IMR-90 (cell line): ENCODE results near the gene BTD. TPM values are rescaled to one million over a fixed set of nuclear protein-coding genes. Genes with fewer than 3 reads are reported as not detected.

ENCODE experiments used
- ATAC-seq: fragments of 200-7000 bp; cut with Tn5 transposase; 2 replicates; pipeline ENCODE4 v1.9.1; 2020; ENCODE audit warnings: low read depth, mild to moderate bottlenecking, moderate library complexity
- BruUV-seq: library from RNA; stranded (reverse); fragments of 400-500 nt; replicated peaks from 2 replicates; lab custom pipeline; 2021; lab: Mats Ljungman, UMichigan
- CTCF ChIA-PET: fragments of 300-600 bp; formaldehyde crosslinking; extraction: SDS; loops from one replicate; lab custom pipeline; 2021; ENCODE audit warnings: antibody characterized with exemption; lab: Yijun Ruan, JAX
- POLR2A ChIA-PET: fragments of 300-600 bp; sonication (Branson Sonifier 250); formaldehyde crosslinking; loops from one replicate; lab custom pipeline; 2022; ENCODE audit warnings: antibody characterized with exemption; ENCODE audit not compliant: unreplicated experiment; lab: Charles Lee
- DNase-seq: peaks from one replicate; pipeline ENCODE4 v3.0.0; 2013
- H2AFZ ChIP-seq: replicated peaks from 2 replicates; pipeline ENCODE3; 2013; ENCODE audit warnings: low read length, mild to moderate bottlenecking; ENCODE audit not compliant: poor library complexity
- H2AK5ac ChIP-seq: 2 replicates; pipeline ENCODE4 v1.6.1; 2013; ENCODE audit warnings: low read depth, low read length, inconsistent platforms
- H2AK9ac ChIP-seq: replicated peaks from 2 replicates; pipeline ENCODE3; 2013; ENCODE audit warnings: mild to moderate bottlenecking, low read depth, low read length, moderate library complexity; ENCODE audit not compliant: poor library complexity
- H2BK120ac ChIP-seq: 2 replicates; pipeline ENCODE4 v1.6.1; 2013; ENCODE audit warnings: low read depth, low read length, inconsistent platforms
- H2BK15ac ChIP-seq: 3 replicates; pipeline ENCODE4 v1.6.1; 2013; ENCODE audit warnings: low read depth, low read length, inconsistent platforms
- H2BK20ac ChIP-seq: 2 replicates; pipeline ENCODE4 v1.6.1; 2013; ENCODE audit warnings: low read depth, mild to moderate bottlenecking, inconsistent platforms, low read length, moderate library complexity
- H2BK5ac ChIP-seq: 2 replicates; pipeline ENCODE4 v1.6.1; 2013; ENCODE audit warnings: mild to moderate bottlenecking, low read depth, low read length, inconsistent platforms; ENCODE audit not compliant: poor library complexity, severe bottlenecking
- H3K14ac ChIP-seq: replicated peaks from 2 replicates; pipeline ENCODE4 v1.6.1; 2013; ENCODE audit warnings: low read depth, low read length, inconsistent platforms
- H3K18ac ChIP-seq: 2 replicates; pipeline ENCODE4 v1.6.1; 2013; ENCODE audit warnings: low read depth, low read length, control low read depth
- H3K23ac ChIP-seq: 2 replicates; pipeline ENCODE4 v1.6.1; 2013; ENCODE audit warnings: low read depth, low read length, inconsistent platforms
- H3K27ac ChIP-seq: 2 replicates; pipeline ENCODE4 v1.5.1; 2013; ENCODE audit warnings: mild to moderate bottlenecking, control low read depth, low read length; ENCODE audit not compliant: insufficient read depth
- H3K27me3 ChIP-seq: 2 replicates; pipeline ENCODE4 v1.6.1; 2013; ENCODE audit warnings: low read length; ENCODE audit not compliant: control insufficient read depth, insufficient read depth
- H3K36me3 ChIP-seq: 2 replicates; pipeline ENCODE4 v1.6.1; 2013; ENCODE audit warnings: low read length, mixed read lengths; ENCODE audit not compliant: control insufficient read depth, insufficient read depth
- H3K4ac ChIP-seq: 2 replicates; pipeline ENCODE4 v1.6.1; 2013; ENCODE audit warnings: low read depth, low read length, inconsistent platforms
- H3K4me1 ChIP-seq: 2 replicates; pipeline ENCODE4 v1.6.1; 2013; ENCODE audit warnings: low read length, mixed read lengths; ENCODE audit not compliant: control insufficient read depth, insufficient read depth
- H3K4me2 ChIP-seq: 2 replicates; pipeline ENCODE4 v1.6.1; 2013; ENCODE audit warnings: low read depth, mild to moderate bottlenecking, control low read depth, low read length, moderate library complexity
- H3K4me3 ChIP-seq: 2 replicates; pipeline ENCODE4 v1.5.1; 2013; ENCODE audit warnings: low read depth, mild to moderate bottlenecking, control low read depth, low read length, moderate library complexity; ENCODE audit not compliant: insufficient read depth
- H3K56ac ChIP-seq: 2 replicates; pipeline ENCODE4 v1.6.1; 2013; ENCODE audit warnings: low read length, inconsistent platforms; ENCODE audit not compliant: insufficient read depth; ENCODE audit errors: extremely low read depth
- H3K79me1 ChIP-seq, 2 experiments: 2 replicates each; pipeline ENCODE4 v1.6.1; 2013; ENCODE audit warnings: low read length in 2 of 2, inconsistent platforms in 1 of 2, low read depth in 1 of 2
- H3K9ac ChIP-seq: 2 replicates; pipeline ENCODE4 v1.6.1; 2013; ENCODE audit warnings: low read depth, low read length, control low read depth
- H3K9me1 ChIP-seq: 2 replicates; pipeline ENCODE4 v1.6.1; 2013; ENCODE audit warnings: low read length, inconsistent platforms; ENCODE audit not compliant: insufficient read depth
- H3K9me3 ChIP-seq: 2 replicates; pipeline ENCODE4 v1.6.1; 2013; ENCODE audit warnings: low read length; ENCODE audit not compliant: control insufficient read depth, insufficient read depth
- H4K20me1 ChIP-seq: 2 replicates; pipeline ENCODE4 v1.6.1; 2013; ENCODE audit warnings: low read length, inconsistent platforms; ENCODE audit not compliant: insufficient read depth
- H4K5ac ChIP-seq: 2 replicates; pipeline ENCODE4 v1.6.1; 2013; ENCODE audit warnings: mild to moderate bottlenecking, low read depth, low read length, control low read depth
- H4K8ac ChIP-seq, 2 experiments: 2 replicates each; pipeline ENCODE4 v1.6.1; 2013; ENCODE audit warnings: low read depth in 2 of 2, low read length in 2 of 2, control low read depth in 1 of 2, inconsistent platforms in 1 of 2
- H4K91ac ChIP-seq: 2 replicates; pipeline ENCODE4 v1.6.1; 2013; ENCODE audit warnings: low read depth, low read length, inconsistent platforms; ENCODE audit not compliant: insufficient read depth
- BHLHE40 ChIP-seq: fragments of 150-350 bp; IDR thresholded peaks from 2 replicates; pipeline ENCODE4 v1.6.1; 2016; ENCODE audit warnings: mild to moderate bottlenecking, low read depth, low read length
- CEBPB ChIP-seq: IDR thresholded peaks from 2 replicates; pipeline ENCODE4 v1.6.1; 2012; ENCODE audit warnings: low read depth, low read length, improper control_type of control experiment
- CHD1 ChIP-seq: IDR thresholded peaks from 2 replicates; pipeline ENCODE4 v1.6.1; 2012; ENCODE audit warnings: low read depth, low read length, improper control_type of control experiment
- FOS ChIP-seq: fragments of 150-350 bp; IDR thresholded peaks from 2 replicates; pipeline ENCODE4 v1.6.1; 2016; ENCODE audit warnings: low read depth, low read length
- MAFK ChIP-seq: IDR thresholded peaks from 2 replicates; pipeline ENCODE4 v1.6.1; 2012; ENCODE audit warnings: low read depth, low read length, improper control_type of control experiment
- MAZ ChIP-seq: IDR thresholded peaks from 2 replicates; pipeline ENCODE4 v1.6.1; 2012; ENCODE audit warnings: low read depth, mild to moderate bottlenecking, low read length, improper control_type of control experiment, moderate library complexity, borderline replicate concordance
- MXI1 ChIP-seq: IDR thresholded peaks from 2 replicates; pipeline ENCODE4 v1.6.1; 2012; ENCODE audit warnings: low read depth, mild to moderate bottlenecking, low read length, moderate library complexity, borderline replicate concordance
- NFE2L2 ChIP-seq: fragments of 150-350 bp; IDR thresholded peaks from 2 replicates; pipeline ENCODE4 v1.6.1; 2016; ENCODE audit warnings: low read depth, mild to moderate bottlenecking, low read length
- POLR2A ChIP-seq: IDR thresholded peaks from 2 replicates; pipeline ENCODE4 v1.6.1; 2012; ENCODE audit warnings: mild to moderate bottlenecking, low read depth, low read length
- RAD21 ChIP-seq: IDR thresholded peaks from 2 replicates; pipeline ENCODE4 v1.6.1; 2012; ENCODE audit warnings: low read length, improper control_type of control experiment
- RCOR1 ChIP-seq: IDR thresholded peaks from 2 replicates; pipeline ENCODE4 v1.6.1; 2012; ENCODE audit warnings: mild to moderate bottlenecking, low read length, improper control_type of control experiment; ENCODE audit not compliant: insufficient replicate concordance
- RFX5 ChIP-seq: IDR thresholded peaks from 2 replicates; pipeline ENCODE4 v1.8.0; 2012; ENCODE audit warnings: low read depth, mild to moderate bottlenecking, low read length, moderate library complexity
- SMC3 ChIP-seq: fragments of 150-350 bp; IDR thresholded peaks from 2 replicates; pipeline ENCODE4 v1.6.1; 2016; ENCODE audit warnings: low read depth, mild to moderate bottlenecking, antibody characterized with exemption, low read length, moderate library complexity
- WGBS, 2 experiments: methylation state at CpG; one replicate each; pipeline versions ENCODE4 v1.1.5 to v1.1.7; 2013; ENCODE audit warnings: missing lambda C conversion rate in 2 of 2; ENCODE audit not compliant: insufficient read length in 1 of 2; ENCODE audit errors: extremely low coverage in 2 of 2; 5-methylcytosine and 5-hydroxymethylcytosine counted together
- dilution Hi-C: fragments of 300-500 bp; cut with HindIII; formaldehyde crosslinking; loops from one replicate; pipeline ENCODE4 v1.14.3; 2018; ENCODE audit warnings: low sequenced_read_pairs; ENCODE audit not compliant: unreplicated experiment
- in situ Hi-C: fragments of 300-500 bp; cut with MboI; formaldehyde crosslinking; loops from 3 replicates; pipeline ENCODE4 v1.14.3; 2019; ENCODE audit warnings: low sequenced_read_pairs, inconsistent platforms, mixed read lengths
- intact Hi-C: fragments of 100-400 bp; cut with micrococcal nuclease; formaldehyde crosslinking; loops from 2 replicates; pipeline ENCODE4 v1.10.0; 2022
- polyA plus RNA-seq, 3 experiments: library from polyadenylated mRNA; depleted of rRNA; stranded (reverse); fragments of >200 nt; gene quantifications; 2 replicates each; pipeline ENCODE4 v1.2.3, GENCODE V29; 2012; ENCODE audit warnings: low replicate concordance in 1 of 3
- total RNA-seq: library from RNA; depleted of rRNA; stranded (reverse); fragments of >200 nt; gene quantifications from 2 replicates; pipeline ENCODE4 v1.2.3, GENCODE V29; 2012
- TF ChIP-seq, protein P1 (sequence below): fragments of 150-350 bp; IDR thresholded peaks from 2 replicates; pipeline ENCODE4 v1.6.1; 2017; ENCODE audit warnings: mild to moderate bottlenecking, antibody characterized with exemption, low read length, low read depth
- TF ChIP-seq, protein P2 (sequence below): fragments of 150-350 bp; IDR thresholded peaks from 2 replicates; pipeline ENCODE4 v1.6.1; 2016; ENCODE audit warnings: low read depth, mild to moderate bottlenecking, low read length, moderate library complexity, borderline replicate concordance

The BTD gene
- total and polyA plus RNA-seq, 2 of the 4 experiments (the other 2 are of a cell fraction), result 14.8 to 21.1 TPM

DNA sequence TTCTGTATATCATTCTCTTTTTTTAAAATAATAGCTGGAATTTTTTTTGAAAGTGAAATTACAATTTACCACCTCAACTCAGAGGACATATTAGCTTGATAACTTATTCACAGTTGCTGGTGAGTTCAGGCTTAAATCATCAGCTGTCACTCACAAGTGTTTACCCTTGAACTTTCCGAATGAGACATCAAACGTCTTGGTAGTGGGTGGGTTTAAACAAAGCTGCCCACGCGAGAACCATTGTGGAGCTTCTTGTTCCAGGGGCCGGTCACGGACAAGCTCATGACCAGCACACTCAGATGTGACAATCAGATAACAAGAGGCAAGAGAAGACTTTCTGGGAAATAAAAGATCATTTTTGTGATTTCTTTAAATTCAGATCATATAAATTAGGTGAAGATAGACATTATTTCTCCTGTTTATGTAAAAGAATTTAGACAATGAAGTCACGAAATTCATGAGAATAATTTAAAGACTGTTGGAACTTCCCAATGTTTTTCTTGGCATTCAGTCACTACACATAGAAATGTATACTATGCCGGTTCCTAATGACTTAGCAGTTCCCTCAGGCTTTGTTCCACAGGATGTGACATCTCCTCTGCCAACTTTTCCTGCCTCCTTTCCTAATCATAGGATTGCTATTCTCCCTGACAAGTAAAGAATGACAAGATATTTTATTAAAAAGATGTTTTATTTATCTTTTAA lies 29.3 kb downstream of the BTD start:
- ATAC-seq (peak; percentile 31), DNase-seq (peak; percentile 87)
- Histone ChIP-seq H2AK9ac (peak overlapping the region; percentile 18), H3K4me2 (peak overlapping the region; percentile 98), H2BK15ac (peak overlapping the region; percentile 40; the same call in 2 of the 3 replicates), H2BK20ac (peak overlapping the region; percentile 96), H2BK5ac (peak overlapping the region; percentile 97), H2BK120ac (peak overlapping the region; percentile 97), H3K4me3 (peak overlapping the region; percentile 46), H4K91ac (peak overlapping the region; percentile 90), H3K23ac (peak overlapping the region; percentile 82), H3K14ac (peak overlapping the region; percentile 84), H4K8ac (peak overlapping the region; percentile 50 to 92; a peak in 3 of 4 replicates), H3K27me3 (no peaks in the 10 kb centered on the region), H4K20me1 (no peaks in the 10 kb centered on the region), H3K9me1 (peaks cover 18% of the 10 kb centered on the region), H2AK5ac (peak overlapping the region; percentile 72), H3K9me3 (no peaks in the 10 kb centered on the region), H3K4ac (peak overlapping the region; percentile 92), H4K5ac (peak overlapping the region; percentile 91), H3K18ac (peak overlapping the region; percentile 94), H3K36me3 (no peaks in the 10 kb centered on the region), H3K4me1 (peaks cover 29% of the 10 kb centered on the region), H2AFZ (peak overlapping the region; percentile 78), H3K79me1 (peaks cover 12 to 30% of the 10 kb centered on the region in 2 experiments; a peak in 3 of 4 replicates), H3K56ac (peak overlapping the region; percentile 92), H3K9ac (peak overlapping the region; percentile 80), H3K27ac (peak overlapping the region; percentile 97)
- no TSS peak for BruUV-seq
- dilution Hi-C loops, result no loop called here
- CTCF ChIA-PET, result interaction anchor here (0.7 to 1.8 kb wide), 7 partner anchors 27 to 608 kb away, joined by 3 to 8 read pairs (median 4); no protein-coding TSS in a partner anchor
- in situ Hi-C loops, result loop anchor here (25.0 kb wide), 2 partner anchors 432 to 607 kb away; no protein-coding TSS in a partner anchor
- intact Hi-C loops, result loop anchor here (1.0 to 10.0 kb wide), 6 partner anchors 17 to 614 kb away; partner anchors contain the start of gene ANKRD28
- POLR2A ChIA-PET, result no interaction called here
- WGBS, 2 experiments, result no CpG with 5 or more reads among the region's 8 CpGs
- TF ChIP-seq RFX5 (no peak), MXI1 (no peak), NFE2L2 (peak; percentile 85), SMC3 (no peak), POLR2A (peak; percentile 33; the same call in 1 of the 2 replicates), FOS (0 out of 2 replicates have a peak, but pooled peaks have one; percentile 19), RAD21 (no peak), BHLHE40 (peak; percentile 76), CEBPB (no peak), MAZ (no peak), CHD1 (no peak), MAFK (peak; percentile 43), RCOR1 (no peak)
- TF ChIP-seq, protein P1, sequence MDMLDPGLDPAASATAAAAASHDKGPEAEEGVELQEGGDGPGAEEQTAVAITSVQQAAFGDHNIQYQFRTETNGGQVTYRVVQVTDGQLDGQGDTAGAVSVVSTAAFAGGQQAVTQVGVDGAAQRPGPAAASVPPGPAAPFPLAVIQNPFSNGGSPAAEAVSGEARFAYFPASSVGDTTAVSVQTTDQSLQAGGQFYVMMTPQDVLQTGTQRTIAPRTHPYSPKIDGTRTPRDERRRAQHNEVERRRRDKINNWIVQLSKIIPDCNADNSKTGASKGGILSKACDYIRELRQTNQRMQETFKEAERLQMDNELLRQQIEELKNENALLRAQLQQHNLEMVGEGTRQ, result no peak
- TF ChIP-seq, protein P2, sequence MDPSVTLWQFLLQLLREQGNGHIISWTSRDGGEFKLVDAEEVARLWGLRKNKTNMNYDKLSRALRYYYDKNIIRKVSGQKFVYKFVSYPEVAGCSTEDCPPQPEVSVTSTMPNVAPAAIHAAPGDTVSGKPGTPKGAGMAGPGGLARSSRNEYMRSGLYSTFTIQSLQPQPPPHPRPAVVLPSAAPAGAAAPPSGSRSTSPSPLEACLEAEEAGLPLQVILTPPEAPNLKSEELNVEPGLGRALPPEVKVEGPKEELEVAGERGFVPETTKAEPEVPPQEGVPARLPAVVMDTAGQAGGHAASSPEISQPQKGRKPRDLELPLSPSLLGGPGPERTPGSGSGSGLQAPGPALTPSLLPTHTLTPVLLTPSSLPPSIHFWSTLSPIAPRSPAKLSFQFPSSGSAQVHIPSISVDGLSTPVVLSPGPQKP, result no peak
